Jurkat, Clone E6-1 (cell line): ENCODE measurements around the gene OBSL1.

Experiments used
- DNase-seq: peaks from one replicate; pipeline ENCODE4 v3.0.0-alpha.2; 2011; ENCODE audit warnings: low read depth, low spot score
- H3K4me3 ChIP-seq: 2 replicates; pipeline ENCODE4 v1.5.1; 2011; ENCODE audit warnings: mild to moderate bottlenecking, low read length, control low read depth, moderate library complexity

OBSL1 gene

DNA sequence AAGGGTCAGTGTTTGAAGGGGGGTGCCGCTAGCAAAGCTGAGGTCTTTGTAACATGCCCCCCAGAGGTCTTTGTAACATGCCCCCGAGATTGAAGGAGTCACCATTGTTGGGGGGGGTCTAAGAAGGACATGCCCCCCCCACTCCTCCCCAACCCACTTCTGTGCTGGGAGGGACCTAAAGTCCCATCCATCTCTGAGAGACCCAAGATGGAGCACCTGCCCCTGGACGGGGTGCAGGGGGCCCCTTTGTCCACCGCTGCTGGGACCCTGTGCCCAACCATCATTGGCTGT, 63.0 kb downstream of the OBSL1 start:
- no peak overlapping the region for H3K4me3 ChIP-seq
- no peak for DNase-seq

- DNase-seq = no peak
- H3K4me3 ChIP-seq = no peak overlapping the region
These were observed 63.5 kb downstream of the OBSL1 start for GRCh38 chr2:219507581-219508443.

GRCh38 chr2:219506802-219507526, 64.4 kb downstream of the OBSL1 start:
- no peak overlapping the region for H3K4me3 ChIP-seq
- DNase-seq = no peak

GRCh38 chr2:219506153-219506801, 65.1 kb downstream of the OBSL1 start:
- DNase-seq = no peak
- H3K4me3 ChIP-seq = no peak overlapping the region

- DNase-seq = no peak
- no peak overlapping the region for H3K4me3 ChIP-seq
These were observed 65.8 kb downstream of the OBSL1 start for GRCh38 chr2:219505585-219505984.

DNA sequence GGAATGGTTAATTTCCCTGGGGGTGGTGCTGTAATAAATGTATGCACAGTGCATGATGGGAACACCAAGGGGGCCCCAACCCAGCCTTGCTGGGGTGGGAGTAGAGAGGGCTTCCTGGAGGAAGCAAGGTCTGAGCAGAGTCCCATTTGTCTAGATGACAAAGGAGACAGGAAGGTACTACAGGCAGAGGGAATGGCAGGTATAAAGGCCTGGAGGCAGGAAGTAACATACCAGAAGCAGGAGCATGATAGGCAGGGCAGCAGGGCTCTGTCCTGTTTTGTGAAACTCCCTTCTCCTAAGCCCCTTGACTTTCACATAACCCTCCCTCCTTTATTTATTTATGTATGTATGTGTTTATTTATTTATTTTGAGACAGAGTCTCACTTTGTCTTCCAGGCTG, 68.7 kb downstream of the OBSL1 start:
- H3K4me3 ChIP-seq = no peak overlapping the region
- DNase-seq = no peak

DNA sequence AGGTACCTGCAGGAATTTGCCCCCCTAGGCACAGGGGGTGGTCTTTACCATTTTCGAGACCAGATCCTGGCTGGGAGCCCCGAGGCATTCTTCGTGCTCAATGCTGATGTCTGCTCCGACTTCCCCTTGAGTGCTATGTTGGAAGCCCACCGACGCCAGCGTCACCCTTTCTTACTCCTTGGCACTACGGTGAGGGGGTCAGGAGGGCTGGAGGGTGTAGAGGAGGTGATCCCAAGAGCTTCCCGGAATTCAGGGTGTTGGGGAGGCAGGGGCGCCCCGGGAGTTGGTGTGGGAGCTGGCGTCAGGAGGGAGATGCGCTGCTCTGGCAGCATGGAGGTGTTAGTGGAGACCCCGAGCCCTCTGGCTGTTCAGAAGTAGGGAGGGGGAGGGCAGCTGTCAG, 69.5 kb downstream of the OBSL1 start:
- H3K4me3 ChIP-seq = no peak overlapping the region
- DNase-seq = no peak
